Activated CD4-positive, alpha-beta T cell treated with anti-CD3 and anti-CD28 coated beads for 48 hours (primary cell): Measurements from ENCODE around the gene FBXO2.

Experiments
- DNase-seq: peaks from one replicate; pipeline ENCODE4 v3.0.0-alpha.2; 2020

FBXO2 gene

DNA sequence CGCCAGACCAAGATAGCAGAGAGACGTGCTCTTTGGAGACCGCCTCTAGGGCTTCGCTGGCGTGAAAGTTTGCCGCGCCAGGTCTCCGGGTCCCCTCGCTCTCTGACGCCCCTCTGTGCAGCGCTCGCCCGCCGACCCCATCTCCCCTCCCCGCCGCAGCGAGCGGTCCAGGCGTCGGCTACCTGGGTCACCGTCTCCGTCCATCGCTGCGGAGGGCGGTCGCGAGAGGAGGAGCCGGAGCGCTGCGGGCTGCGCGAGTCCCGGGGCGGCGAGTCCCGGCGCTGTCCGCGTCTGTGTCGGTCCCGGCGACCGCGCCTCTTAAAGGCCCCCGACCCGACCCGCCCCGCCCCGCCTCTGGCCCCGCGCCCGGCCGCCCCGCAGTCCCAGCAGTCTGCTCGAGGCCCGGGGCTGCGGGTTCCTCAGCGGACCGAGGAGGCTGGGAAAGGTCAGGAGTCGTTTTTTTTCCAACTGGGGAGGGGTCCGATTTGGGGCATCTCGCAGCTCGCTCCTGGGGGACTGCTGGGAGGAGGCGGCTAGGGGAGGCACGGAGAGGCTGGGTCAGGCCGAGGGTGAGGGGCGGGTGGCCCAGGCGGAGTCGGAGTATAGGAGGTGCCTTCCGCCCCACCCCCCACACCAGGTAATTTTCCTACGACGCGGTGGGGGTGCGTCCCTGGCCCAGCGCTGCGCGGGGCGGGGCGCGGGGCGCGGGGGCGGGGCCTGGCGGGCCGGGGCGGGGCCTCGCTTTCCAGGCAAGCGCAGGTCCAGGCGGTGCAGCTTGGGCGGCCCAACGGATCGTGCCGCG, at the start of gene FBXO2, which contains the start of gene FBXO44:
Gene FBXO2 (minus strand): TSS at position 293 of the 802 bp plus-strand sequence. CDS start 89 bp downstream, at position 204.
Gene FBXO44 (plus strand): TSS at position 741 of the 802 bp plus-strand sequence. CDS start 959 bp downstream, outside the sequence.
- DNase-seq = peak; percentile 73

GRCh38 chr1:11703357-11704193, 49.3 kb upstream of the FBXO2 start:
- DNase-seq = no peak

- DNase-seq = no peak
These were observed 48.0 kb upstream of the FBXO2 start for GRCh38 chr1:11701981-11702803.

- DNase-seq = no peak
These were observed 47.3 kb upstream of the FBXO2 start for GRCh38 chr1:11701551-11701961.

DNA sequence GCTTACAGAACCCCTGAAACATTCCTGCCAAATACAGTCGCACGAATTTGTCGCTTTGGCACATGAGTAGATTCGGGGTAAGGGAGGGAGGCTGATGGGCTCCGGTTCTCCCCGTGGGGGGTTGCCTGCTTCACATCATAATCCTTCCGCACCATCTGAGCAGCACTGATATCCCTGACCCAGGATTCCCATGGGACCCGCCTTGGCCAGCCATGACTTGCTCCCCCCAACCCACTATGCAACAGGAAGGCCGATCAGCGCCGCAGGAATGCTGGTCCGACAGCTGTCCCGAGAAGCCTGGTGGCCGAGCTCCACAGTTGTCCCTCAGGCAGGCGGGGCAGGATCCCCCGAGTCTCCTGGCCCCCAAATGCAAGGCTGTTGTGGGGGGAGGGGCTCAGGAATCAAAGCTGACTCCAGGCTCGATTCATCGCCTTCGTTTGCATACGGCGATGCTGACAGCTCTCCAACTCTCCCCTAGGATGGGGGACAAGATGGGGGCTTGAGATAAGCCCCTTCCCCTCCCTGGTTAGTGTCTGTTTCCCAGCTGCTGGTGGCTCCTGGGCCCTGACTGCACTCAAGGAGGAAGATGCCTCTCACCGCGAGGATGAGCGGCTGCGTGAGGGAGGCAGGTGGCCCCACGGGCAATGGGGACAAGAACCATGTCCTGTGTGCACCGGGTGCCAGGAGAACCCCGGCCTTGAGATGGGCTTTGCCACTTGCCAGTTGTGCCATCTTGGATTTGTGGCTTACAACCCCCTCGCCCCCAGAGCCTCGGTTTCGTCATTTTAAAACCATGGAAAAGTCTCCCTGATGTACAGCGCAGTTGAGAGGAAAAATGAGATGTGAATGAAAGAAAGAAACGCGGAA, 46.6 kb upstream of the FBXO2 start:
- no peak for DNase-seq

DNA sequence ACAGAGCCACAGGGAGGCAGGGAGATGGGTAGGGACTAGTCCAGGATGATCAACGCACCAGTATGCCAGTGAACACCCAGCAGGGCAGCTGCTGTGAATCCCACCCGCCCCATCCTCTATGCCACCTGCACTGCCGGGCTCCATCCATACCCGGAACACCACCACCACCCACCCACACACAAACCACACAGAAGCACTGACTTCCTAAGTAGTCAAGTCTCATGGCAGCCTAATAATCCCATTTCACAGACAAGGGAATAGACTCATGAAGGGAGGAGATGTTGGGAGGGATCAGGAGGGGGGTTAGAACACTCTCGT, 43.6 kb upstream of the FBXO2 start:
- DNase-seq = no peak

DNA sequence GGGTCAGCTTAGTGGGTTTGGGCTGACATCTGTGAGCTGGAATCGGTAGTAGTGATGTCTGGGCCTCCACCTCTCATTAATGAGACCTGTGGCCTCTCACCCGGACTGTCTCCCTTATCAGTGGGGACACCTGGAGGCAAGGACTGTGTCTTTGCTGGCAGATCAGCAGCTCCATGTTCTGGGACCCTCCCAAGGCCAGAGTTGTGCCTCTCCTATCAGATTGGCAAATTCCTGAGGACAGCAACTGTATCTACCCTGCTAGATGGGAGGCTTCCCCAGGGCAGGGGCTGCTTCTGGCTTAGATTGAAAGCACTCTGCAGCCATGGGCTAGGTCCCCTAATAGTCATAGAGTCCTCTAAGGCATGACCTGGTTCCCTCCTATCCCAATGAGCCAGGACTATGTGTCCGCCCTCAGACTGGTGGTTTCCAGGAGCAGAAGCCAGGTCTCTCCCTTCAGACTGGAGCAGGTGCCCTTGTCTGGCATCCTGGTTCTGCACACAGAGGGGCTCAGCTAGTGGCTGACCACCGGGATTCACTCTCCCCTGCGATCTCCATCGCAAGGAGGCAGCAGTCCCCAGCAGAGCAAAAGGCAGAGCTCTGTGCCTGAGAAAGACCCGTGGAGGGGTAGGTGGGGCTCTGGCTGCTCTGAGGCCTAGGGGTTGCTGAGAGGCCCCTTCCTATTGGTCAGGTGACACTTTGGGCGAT, 43.1 kb upstream of the FBXO2 start:
- no peak for DNase-seq

- DNase-seq = no peak
These were observed 41.6 kb upstream of the FBXO2 start for GRCh38 chr1:11695861-11696260.

DNA sequence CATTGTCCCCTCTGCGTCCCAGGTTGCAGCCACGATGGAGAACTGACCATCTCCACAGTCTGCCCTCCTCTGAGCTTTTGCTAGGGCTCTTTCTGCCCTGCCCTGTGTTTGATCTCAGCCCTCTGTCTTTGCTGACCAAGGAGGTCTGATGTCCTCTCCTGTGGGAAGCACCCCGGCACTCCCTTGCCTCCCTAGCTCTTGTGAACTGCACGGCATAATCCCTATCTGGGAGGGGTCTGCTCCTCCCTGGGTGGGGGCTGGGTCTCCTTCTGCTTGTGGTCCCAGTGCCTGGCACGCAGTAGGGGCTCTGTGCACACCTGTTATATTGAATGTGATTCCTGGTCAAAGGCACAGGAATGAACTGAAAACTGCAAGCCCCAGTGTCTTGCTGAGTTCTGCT, 39.7 kb upstream of the FBXO2 start:
- no peak for DNase-seq

- peak; percentile 59 for DNase-seq
These were observed 38.9 kb upstream of the FBXO2 start for GRCh38 chr1:11693024-11693590.

DNA sequence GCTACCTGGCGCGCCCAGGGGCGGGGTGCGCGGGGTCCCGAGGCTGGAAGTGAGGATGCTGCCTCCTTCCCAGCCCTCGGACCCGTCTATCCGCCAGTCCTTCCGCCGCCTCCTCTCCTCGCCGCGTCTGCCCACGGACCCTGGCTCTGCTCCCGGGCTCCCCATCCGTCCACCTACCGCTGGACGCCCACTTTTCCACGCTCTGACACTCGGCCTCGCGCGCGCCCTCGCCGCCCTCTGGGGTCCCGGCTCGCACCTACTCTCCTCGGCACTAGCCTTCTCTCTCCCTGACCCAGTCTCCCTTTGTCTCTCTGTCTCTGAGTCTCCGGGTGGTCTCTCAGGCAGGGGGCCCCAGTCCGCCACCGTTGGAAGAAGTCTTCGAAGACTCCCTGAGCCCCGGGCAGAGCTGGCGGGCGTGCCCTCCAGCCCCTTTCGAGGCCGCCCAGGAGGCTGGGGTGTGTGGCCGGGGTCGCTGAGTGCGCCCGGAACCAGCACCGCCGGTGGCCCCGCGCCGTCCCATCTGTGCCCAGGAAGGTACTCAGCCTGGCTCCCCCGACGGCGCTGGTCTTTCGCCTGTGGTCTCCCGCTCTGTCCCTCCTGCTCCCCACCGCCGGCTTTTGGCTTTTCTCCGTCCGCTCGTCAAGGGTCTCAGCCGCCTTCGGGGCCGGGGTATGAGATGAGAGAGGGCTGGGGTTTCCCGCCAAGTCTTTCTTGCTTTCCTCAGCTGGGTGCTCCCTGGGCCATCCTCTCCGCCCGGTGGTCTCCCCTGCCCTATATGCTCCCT, 37.9 kb upstream of the FBXO2 start:
- DNase-seq = no peak

- DNase-seq = no peak
These were observed 37.2 kb upstream of the FBXO2 start, which contains the start of gene DRAXIN for GRCh38 chr1:11691302-11691914. DRAXIN (plus strand) TSS chr1:11691710; CDS start chr1:11706259, 14,549 bp downstream.

DNA sequence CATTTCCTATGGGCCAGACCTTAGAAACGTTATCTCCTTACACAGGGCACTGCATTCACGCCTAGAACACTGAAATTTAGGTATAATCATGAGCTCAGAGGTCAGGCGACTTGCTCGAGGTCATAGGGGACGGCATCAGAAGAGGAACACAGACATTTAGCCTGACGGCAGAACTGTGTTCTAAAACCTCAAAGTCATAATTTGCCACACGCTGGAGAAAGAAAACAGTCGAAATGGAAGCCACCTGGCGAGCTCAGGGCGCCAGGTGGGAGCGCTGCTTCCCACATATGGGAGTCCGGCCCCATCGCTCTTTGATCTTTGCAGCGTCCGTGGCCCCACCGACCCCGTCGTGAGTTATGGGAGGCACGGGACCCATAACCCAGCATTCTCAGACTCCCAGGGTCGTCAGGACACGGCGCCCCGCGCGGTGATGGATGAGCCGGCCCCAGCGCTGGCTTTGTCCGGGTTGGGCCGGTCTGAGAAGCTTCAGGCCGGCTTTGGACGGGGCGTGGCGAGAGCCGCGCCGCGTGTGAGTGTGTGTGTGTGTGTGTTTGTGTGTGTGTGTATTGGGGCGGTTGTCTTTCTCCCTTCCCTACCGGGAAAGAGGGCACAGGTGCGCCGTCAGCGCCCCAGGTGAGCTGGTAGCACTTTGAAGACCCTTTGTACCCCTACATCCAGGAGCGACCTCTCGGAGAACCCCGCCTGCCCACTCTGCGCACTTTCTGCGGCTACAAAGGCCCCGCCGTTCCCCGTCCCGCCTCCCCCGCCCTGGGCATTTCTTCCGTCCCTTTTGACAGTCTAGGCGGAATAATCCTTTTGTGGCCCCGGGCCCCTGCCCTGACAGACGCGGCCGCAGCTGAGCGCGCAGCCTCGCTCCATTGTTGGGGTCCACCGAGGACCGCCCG, 36.4 kb upstream of the FBXO2 start:
- no peak for DNase-seq

GRCh38 chr1:11688506-11688905, 34.3 kb upstream of the FBXO2 start:
- no peak for DNase-seq

DNA sequence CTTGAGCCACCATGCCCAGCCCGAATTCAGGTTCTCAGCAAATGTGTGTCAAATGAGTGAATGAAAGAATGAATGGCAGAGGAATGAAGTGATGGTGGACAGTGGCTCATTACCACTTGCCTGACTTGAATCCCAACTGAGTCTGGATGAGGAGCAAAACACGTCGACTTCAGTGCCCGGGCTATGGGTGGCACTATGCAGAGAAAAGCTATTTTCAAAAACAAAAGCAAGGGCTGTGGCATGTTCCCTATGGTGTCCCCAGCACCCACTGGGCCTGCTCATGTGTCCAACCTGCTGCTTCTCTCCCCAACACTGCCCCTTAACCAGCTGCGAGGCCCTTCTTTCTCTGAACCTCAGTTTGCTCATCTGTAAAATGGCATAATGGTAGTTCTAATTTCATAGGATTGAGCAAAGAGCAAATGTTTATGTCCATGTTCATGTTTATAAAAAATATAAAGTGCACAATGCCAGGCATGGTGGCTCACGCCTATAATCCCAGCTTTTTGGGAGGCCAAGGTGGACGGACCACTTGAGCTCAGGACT, 31.1 kb upstream of the FBXO2 start:
- DNase-seq = no peak

DNA sequence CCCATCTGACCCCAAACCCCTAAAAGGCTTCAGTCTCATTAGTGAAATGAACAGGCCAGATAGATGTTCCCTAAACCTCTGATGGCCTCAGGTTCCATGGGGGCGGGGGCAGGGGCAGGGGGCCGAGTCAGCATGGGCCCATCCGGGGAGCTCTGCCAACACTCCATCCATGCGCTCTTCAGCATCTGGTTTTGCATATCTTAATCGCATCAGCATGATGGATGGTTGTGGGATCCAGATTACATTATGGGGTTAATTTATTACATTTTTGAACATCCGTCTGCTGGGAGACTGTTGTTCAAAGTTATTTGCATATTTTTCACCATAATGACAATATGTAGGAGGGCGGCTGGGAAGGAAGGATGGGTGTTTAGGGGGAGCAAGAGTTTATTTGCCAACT, 29.8 kb upstream of the FBXO2 start:
- DNase-seq = no peak

GRCh38 chr1:11682799-11683198, 28.6 kb upstream of the FBXO2 start:
- DNase-seq = no peak

DNA sequence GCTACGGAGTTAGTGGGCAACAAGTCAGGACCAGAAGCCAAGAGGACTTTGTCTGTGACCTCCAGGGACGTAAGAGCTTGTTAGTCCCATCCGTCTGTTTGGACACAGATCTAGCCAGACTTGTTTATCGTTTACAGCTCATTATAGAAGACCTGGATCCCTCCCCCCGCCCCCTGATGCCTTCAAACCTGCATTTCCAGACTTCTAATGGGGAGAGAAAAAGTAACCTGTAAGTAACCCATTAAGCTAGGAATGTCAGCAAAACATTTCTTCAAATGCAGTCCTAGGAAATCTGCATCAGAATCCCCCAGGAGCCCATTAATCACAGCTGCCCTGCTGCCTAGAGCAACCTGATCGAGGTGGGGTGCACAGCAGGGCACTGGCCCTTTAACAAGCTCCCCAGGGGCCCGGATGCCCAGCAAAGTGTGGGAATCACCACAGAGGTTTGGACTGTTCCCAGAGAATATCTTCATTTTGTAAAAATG, 28.1 kb upstream of the FBXO2 start:
- DNase-seq = no peak
